Astrocyte of the cerebellum (primary cell): ENCODE data around the gene TMEM244.

Experiments
- DNase-seq: peaks from one replicate; pipeline ENCODE4 v3.0.0-alpha.2; 2011; ENCODE audit warnings: low read depth
- H3K4me3 ChIP-seq: 2 replicates; pipeline ENCODE4 v1.5.1; 2011; ENCODE audit warnings: mild to moderate bottlenecking, low read depth, low read length, moderate library complexity
- CTCF ChIP-seq: IDR thresholded peaks from 2 replicates; pipeline ENCODE4 v1.5.1; 2012; ENCODE audit warnings: low read length, low read depth, moderate library complexity, mild to moderate bottlenecking; ENCODE audit errors: missing control alignments
- in situ Hi-C: cut with HindIII; loops from 2 replicates; pipeline ENCODE4 v1.10.0; 2017; ENCODE audit warnings: low sequenced_read_pairs

The TMEM244 gene

DNA sequence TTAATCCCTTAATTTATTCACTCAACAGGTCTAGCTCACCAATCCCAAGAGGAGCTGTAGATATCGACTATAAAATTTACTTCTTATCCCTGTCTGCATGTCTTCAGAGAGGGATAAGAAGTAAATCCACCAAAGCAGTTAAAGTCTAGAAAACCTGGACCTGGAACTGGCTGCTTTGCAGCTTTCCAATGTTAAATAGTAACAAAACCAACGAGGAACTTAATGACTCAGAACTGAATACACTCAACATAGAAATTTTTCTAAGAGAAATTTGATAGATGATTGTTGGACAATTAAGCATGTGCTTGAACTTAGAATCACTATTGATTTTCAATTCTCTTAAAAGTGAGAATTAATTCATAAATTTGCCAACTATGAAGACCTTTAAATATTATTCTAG is 11.5 kb upstream of the TMEM244 start:
- no peak for TF ChIP-seq CTCF

GRCh38 chr6:129871221-129871620 is 10.1 kb upstream of the TMEM244 start:
- TF ChIP-seq CTCF, result no peak
- no peak overlapping the region for H3K4me3 ChIP-seq
- in situ Hi-C loops, result no loop called here
- DNase-seq, result no peak

More for the DNA sequence above, 11.5 kb upstream of the TMEM244 start:
- DNase-seq, result no peak
- no peak overlapping the region for H3K4me3 ChIP-seq
- in situ Hi-C loops, result no loop called here

- no peak overlapping the region for H3K4me3 ChIP-seq
- DNase-seq, result no peak
- TF ChIP-seq CTCF, result no peak
- in situ Hi-C loops, result no loop called here
Observed at GRCh38 chr6:129867403-129867802, 6.3 kb upstream of the TMEM244 start.

DNA sequence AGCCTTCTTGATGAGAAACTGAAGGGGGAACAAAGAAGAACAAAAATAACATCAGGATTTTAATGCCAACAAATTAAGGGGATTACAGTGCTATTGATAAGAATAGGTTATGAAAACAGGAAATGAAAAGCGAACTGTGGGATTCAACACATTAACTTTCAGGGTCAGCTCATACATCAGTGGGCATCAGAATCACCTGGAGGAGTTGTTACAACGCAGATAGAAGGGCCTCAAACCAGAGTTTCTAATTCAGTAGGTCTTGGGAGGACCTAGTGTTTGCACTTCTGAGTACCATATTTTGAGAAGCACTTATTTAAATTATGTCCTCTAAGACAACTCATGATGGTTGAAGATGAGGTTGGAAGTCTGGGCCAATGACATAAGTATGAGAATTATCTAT is 5.6 kb upstream of the TMEM244 start:
- in situ Hi-C loops, result no loop called here
- no peak for DNase-seq
- no peak for TF ChIP-seq CTCF
- no peak overlapping the region for H3K4me3 ChIP-seq

- no peak overlapping the region for H3K4me3 ChIP-seq
- no peak for DNase-seq
- in situ Hi-C loops, result no loop called here
- no peak for TF ChIP-seq CTCF
Observed at GRCh38 chr6:129866256-129866655, 5.1 kb upstream of the TMEM244 start.

DNA sequence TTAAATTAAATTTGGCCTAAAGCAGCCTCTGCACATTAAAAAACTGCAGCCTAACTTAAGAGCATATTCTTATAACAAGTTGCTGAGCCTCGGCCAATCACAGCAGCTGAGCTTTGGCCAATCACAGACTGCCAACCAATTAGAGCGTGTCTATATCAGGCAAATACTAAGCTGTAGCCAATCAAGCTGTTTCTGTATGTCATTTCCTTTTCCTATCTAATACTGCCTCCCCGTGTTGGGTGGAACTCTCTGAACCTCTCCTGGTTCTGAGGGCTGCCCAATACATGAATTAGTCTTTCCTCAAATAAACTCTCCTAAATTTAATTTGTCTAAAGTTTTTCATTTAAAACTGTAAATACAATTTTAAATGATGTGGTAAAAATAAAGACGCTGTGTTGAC is 3.9 kb upstream of the TMEM244 start:
- H3K4me3 ChIP-seq, result no peak overlapping the region
- DNase-seq, result no peak
- no peak for TF ChIP-seq CTCF
- in situ Hi-C loops, result no loop called here

DNA sequence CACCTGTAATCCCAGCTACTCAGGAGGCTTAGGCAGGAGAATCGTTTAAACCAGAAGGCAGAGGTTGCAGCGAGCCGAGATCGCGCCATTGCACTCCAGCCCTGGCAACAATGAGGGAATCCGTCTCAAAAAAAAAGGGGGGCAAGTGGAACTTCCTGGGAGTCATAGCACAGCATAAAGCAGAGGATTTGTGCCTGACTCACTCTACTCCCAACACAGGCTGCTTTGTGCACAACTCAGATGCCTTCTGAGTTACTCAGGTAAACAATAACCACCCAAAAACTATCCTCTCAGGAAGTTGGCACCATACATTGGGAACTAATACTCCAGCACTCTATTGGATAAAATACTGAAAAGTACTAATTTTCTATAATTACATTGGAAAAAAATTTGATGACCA is 2.5 kb upstream of the TMEM244 start:
- no peak overlapping the region for H3K4me3 ChIP-seq
- in situ Hi-C loops, result no loop called here
- TF ChIP-seq CTCF, result no peak
- no peak for DNase-seq
